Tibial nerve (tissue), 4 donors: ENCODE data around the gene FCER2. TPM values are rescaled to one million over a fixed set of nuclear protein-coding genes. Genes with fewer than 3 reads are reported as not detected.

Experiments
- DNase-seq, 2 donors: peaks; one replicate each; pipeline ENCODE4 v3.0.0-alpha.2; 2019; ENCODE audit warnings: low spot score in 2 of 2
- H3K27ac ChIP-seq, 4 donors: fragments of 200-600 bp; sonication (generic) in 3 of 4; one replicate each; pipeline ENCODE4 v1.5.1; 2017 to 2019; ENCODE audit warnings: mild to moderate bottlenecking in 1 of 4
- H3K27me3 ChIP-seq, 2 donors: fragments of 200-600 bp; sonication (generic) in 1 of 2; one replicate each; pipeline versions ENCODE4 v1.5.1 to v1.6.0; 2017 to 2019
- H3K36me3 ChIP-seq, 3 donors: fragments of 200-600 bp; sonication (generic); one replicate each; pipeline ENCODE4 v1.5.1; 2018 to 2019
- H3K4me1 ChIP-seq, 4 donors: fragments of 200-600 bp; sonication (generic) in 3 of 4; one replicate each; pipeline ENCODE4 v1.5.1; 2017 to 2019
- H3K4me3 ChIP-seq, 4 donors: fragments of 200-600 bp; sonication (generic) in 3 of 4; one replicate each; pipeline ENCODE4 v1.5.1; 2017 to 2019; ENCODE audit warnings: mild to moderate bottlenecking in 1 of 4, moderate library complexity in 1 of 4
- H3K9me3 ChIP-seq, 4 donors: fragments of 200-600 bp; sonication (generic) in 3 of 4; one replicate each; pipeline ENCODE4 v1.5.1; 2017 to 2019
- EP300 ChIP-seq, 2 donors: sonication (generic); formaldehyde crosslinking; IDR thresholded peaks; one replicate each; pipeline ENCODE4 v1.6.1; 2017; ENCODE audit warnings: antibody characterized with exemption in 2 of 2, mild to moderate bottlenecking in 1 of 2
- POLR2A ChIP-seq, 2 donors: fragments of 450-650 bp; IDR thresholded peaks; one replicate each; pipeline ENCODE4 v1.6.1; 2017; ENCODE audit warnings: antibody characterized with exemption in 2 of 2, mild to moderate bottlenecking in 2 of 2, moderate library complexity in 2 of 2
- WGBS, 2 donors: methylation state at CpG; one replicate each; pipeline ENCODE4 v1.1.5; 2018; 5-methylcytosine and 5-hydroxymethylcytosine counted together
- total RNA-seq, 4 donors: library from RNA; depleted of rRNA; stranded (reverse); fragments of >200 nt; gene quantifications; one replicate each; pipeline ENCODE4 v1.1.0, GENCODE V29; 2016
- TF ChIP-seq, protein P1 (sequence below), 5 experiments: fragments of 200-600 bp in 3 of 5; fragments of 450-650 bp in 2 of 5; sonication (generic) in 3 of 5; IDR thresholded peaks; one replicate each; pipeline ENCODE4 v1.5.1; 2016 to 2019; ENCODE audit warnings: antibody characterized with exemption in 5 of 5, mild to moderate bottlenecking in 3 of 5, moderate library complexity in 2 of 5

Gene FCER2
- total RNA-seq, 4 donors from 2014 or later: 0.90 to 1.0 TPM; not detected in 2

- no peak for DNase-seq
- WGBS, 2 donors: 12 to 21% methylated on average over 16 of the region's 16 CpGs
- TF ChIP-seq, protein P1, sequence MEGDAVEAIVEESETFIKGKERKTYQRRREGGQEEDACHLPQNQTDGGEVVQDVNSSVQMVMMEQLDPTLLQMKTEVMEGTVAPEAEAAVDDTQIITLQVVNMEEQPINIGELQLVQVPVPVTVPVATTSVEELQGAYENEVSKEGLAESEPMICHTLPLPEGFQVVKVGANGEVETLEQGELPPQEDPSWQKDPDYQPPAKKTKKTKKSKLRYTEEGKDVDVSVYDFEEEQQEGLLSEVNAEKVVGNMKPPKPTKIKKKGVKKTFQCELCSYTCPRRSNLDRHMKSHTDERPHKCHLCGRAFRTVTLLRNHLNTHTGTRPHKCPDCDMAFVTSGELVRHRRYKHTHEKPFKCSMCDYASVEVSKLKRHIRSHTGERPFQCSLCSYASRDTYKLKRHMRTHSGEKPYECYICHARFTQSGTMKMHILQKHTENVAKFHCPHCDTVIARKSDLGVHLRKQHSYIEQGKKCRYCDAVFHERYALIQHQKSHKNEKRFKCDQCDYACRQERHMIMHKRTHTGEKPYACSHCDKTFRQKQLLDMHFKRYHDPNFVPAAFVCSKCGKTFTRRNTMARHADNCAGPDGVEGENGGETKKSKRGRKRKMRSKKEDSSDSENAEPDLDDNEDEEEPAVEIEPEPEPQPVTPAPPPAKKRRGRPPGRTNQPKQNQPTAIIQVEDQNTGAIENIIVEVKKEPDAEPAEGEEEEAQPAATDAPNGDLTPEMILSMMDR (IDR thresholded peaks at IDR 0.05): no peak
- TF ChIP-seq POLR2A (IDR thresholded peaks at IDR 0.05) (no peak), EP300 (IDR thresholded peaks at IDR 0.05) (no peak)
- Histone ChIP-seq H3K27ac (no peak overlapping the region), H3K36me3 (no peaks in the 10 kb centered on the region), H3K27me3 (peaks cover 0 to 43% of the 10 kb centered on the region in 2 donors), H3K4me3 (no peak overlapping the region), H3K9me3 (no peaks in the 10 kb centered on the region), H3K4me1 (no peaks in the 10 kb centered on the region)
These were observed 27.3 kb upstream of the FCER2 start for GRCh38 chr19:7729211-7729610.

DNA sequence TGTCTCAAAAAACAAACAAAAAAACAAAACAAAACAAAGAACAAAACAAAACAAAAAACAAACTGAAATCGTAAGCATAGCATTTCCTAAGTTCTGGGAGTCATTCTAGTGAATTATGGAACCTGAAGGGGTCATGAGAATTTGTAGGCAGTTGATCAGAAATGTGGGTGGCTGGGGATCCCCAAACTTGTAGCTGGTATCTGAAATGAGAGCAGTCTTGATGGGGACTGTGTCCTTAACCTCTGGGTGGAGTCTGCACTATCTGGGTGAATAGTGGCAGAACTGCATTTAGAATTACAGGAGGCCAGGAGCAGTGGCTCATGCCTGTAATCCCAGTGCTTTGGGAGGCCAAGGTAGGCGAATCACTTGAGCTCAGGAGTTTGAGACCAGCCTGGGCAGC is 23.9 kb upstream of the FCER2 start:
- Histone ChIP-seq H3K27me3 (peaks cover 0 to 33% of the 10 kb centered on the region in 2 donors), H3K27ac (no peak overlapping the region), H3K4me3 (no peak overlapping the region), H3K9me3 (no peaks in the 10 kb centered on the region), H3K4me1 (no peaks in the 10 kb centered on the region), H3K36me3 (no peaks in the 10 kb centered on the region)
- TF ChIP-seq, protein P1 (IDR thresholded peaks at IDR 0.05): no peak
- TF ChIP-seq POLR2A (IDR thresholded peaks at IDR 0.05) (no peak), EP300 (IDR thresholded peaks at IDR 0.05) (no peak)
- WGBS, 2 donors: 47 to 53% methylated on average over 2 of the region's 2 CpGs
- DNase-seq: no peak

GRCh38 chr19:7722231-7722651 is 20.3 kb upstream of the FCER2 start:
- Histone ChIP-seq H3K27me3 (no peaks in the 10 kb centered on the region), H3K36me3 (no peaks in the 10 kb centered on the region), H3K4me1 (no peaks in the 10 kb centered on the region), H3K4me3 (no peak overlapping the region), H3K27ac (no peak overlapping the region), H3K9me3 (peaks cover 0 to 8% (median 0%) of the 10 kb centered on the region in 4 donors)
- no peak for DNase-seq
- WGBS, 2 donors: 61 to 63% methylated on average over 5 of the region's 5 CpGs
- TF ChIP-seq, protein P1 (IDR thresholded peaks at IDR 0.05): no peak
- no peak for TF ChIP-seq POLR2A (IDR thresholded peaks at IDR 0.05)
- TF ChIP-seq EP300 (IDR thresholded peaks at IDR 0.05): no peak

- Histone ChIP-seq H3K4me1 (no peaks in the 10 kb centered on the region), H3K27me3 (no peaks in the 10 kb centered on the region), H3K36me3 (no peaks in the 10 kb centered on the region), H3K9me3 (peaks cover 0 to 19% (median 0%) of the 10 kb centered on the region in 4 donors), H3K4me3 (no peak overlapping the region), H3K27ac (no peak overlapping the region)
- DNase-seq: no peak
- no peak for TF ChIP-seq EP300 (IDR thresholded peaks at IDR 0.05)
- TF ChIP-seq, protein P1 (IDR thresholded peaks at IDR 0.05): no peak
- no peak for TF ChIP-seq POLR2A (IDR thresholded peaks at IDR 0.05)
- WGBS, 2 donors: 71 to 87% methylated on average over 6 of the region's 6 CpGs
These were observed 18.4 kb upstream of the FCER2 start for GRCh38 chr19:7720351-7720750.

DNA sequence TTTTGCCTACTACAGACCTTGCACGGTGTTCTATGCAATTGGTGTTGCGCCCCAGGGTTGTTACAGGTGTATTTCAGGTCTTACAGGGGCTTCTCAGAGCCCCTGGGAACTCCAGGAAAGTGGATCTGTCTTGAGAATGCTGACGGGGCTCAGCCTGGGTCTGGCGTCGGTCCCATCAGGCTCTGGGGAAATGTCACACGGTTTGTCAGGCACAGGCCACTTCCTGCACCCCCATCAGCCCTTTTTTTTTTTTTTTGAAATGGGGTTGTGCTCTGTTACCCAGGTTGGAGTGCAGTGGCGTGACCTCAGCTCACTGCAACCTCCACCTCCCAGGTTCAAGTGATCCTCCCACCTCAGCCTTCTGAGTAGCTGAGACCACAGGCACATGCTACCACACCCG is 16.7 kb upstream of the FCER2 start:
- Histone ChIP-seq H3K36me3 (no peaks in the 10 kb centered on the region), H3K4me3 (no peak overlapping the region), H3K27me3 (no peaks in the 10 kb centered on the region), H3K27ac (no peak overlapping the region), H3K9me3 (peaks cover 0 to 19% (median 0%) of the 10 kb centered on the region in 4 donors), H3K4me1 (no peaks in the 10 kb centered on the region)
- WGBS, 2 donors: 57 to 65% methylated on average over 8 of the region's 8 CpGs
- no peak for DNase-seq
- TF ChIP-seq, protein P1 (IDR thresholded peaks at IDR 0.05): no peak
- TF ChIP-seq EP300 (IDR thresholded peaks at IDR 0.05): no peak
- no peak for TF ChIP-seq POLR2A (IDR thresholded peaks at IDR 0.05)
